ENCODE results near the gene PPM1D.
"Not testable (repeated sequence)": the region's sequence is repeated elsewhere in the genome, so short reads cannot be mapped to it uniquely, and the experiment has no call there.

The PPM1D gene

GRCh38 chr17:60590070-60590469, 9.9 kb upstream of the PPM1D start:
- Histone ChIP-seq H3K36me3 (ENCODE audit: control insufficient read depth in 2 of 2, insufficient read depth in 1 of 2, low read length in 2 of 2) (no peaks in the 10 kb centered on the region), H3K4me1 (ENCODE audit: control insufficient read depth, insufficient read depth, low read length) (peaks cover 3% of the 10 kb centered on the region; the same call in 1 of the 2 replicates), H3K9me3 (ENCODE audit: control insufficient read depth, insufficient read depth, low read depth, low read length) (no peaks in the 10 kb centered on the region), H3K27ac (ENCODE audit: extremely low read depth, low read depth, low read length) (no peak overlapping the region), H3K4me3 (ENCODE audit: low read depth, low read length) (no peak overlapping the region)
- ChIA-PET POLR2A (interaction anchor here (0.7 to 2.1 kb wide), 2 partner anchors 10 to 71 kb away, joined by 4 to 17 read pairs; partner anchors contain the start of gene PPM1D), CTCF (interaction anchor here (0.8 to 1.8 kb wide), 4 partner anchors 17 to 102 kb away, joined by 3 to 10 read pairs (median 4); no protein-coding TSS in a partner anchor)
- TF ChIP-seq ZNF280C (tag by site-specific recombination; IDR thresholded peaks at IDR 0.05), result no peak
- TF ChIP-seq ZFHX2 (tag by site-specific recombination; conservative IDR thresholded peaks at IDR 0.05), result no peak
- no peak for TF ChIP-seq SP2 (tag by site-specific recombination; IDR thresholded peaks at IDR 0.05)
- TF ChIP-seq ZIC2 (tag by site-specific recombination; IDR thresholded peaks at IDR 0.05), result no peak
- TF ChIP-seq ZNF791 (tag by site-specific recombination; IDR thresholded peaks at IDR 0.05), result no peak
- TF ChIP-seq ZNF558 (tag by site-specific recombination; IDR thresholded peaks at IDR 0.05), result no peak
- no peak for TF ChIP-seq ZNF423 (tag by site-specific recombination; IDR thresholded peaks at IDR 0.05)

DNA sequence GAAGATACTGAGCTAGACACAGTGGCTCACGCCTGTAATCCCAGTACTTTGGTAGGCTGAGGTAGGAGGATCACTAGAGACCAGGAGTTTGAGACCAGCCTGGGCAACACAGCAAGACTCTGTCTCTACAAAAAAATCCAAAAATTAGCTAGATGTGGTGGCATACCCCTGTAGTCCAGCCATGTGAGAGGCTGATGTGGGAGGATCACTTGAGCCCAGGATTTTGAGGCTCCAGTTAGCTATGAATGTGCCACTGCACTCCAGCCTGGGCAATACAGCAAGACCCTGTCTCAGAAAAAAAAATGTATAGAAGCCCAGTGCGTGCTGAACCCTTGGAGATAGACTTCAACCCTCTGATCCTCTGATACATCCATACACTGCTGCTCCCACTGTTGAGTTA, 7.2 kb upstream of the PPM1D start:
- POLR2A ChIA-PET, result no interaction called here
- no peak for TF ChIP-seq ZNF561 (tag by site-specific recombination; IDR thresholded peaks at IDR 0.05; ENCODE audit: borderline replicate concordance)
- no peak for TF ChIP-seq ZNF830 (tag by site-specific recombination; IDR thresholded peaks at IDR 0.05; ENCODE audit: low read depth)
- TF ChIP-seq ZBTB1 (tag by site-specific recombination; IDR thresholded peaks at IDR 0.05), result no peak
- peak; percentile 75; the same call in 1 of the 2 replicates for TF ChIP-seq ZNF121 (tag by site-specific recombination; IDR thresholded peaks at IDR 0.05)
- TF ChIP-seq ZNF214 (tag by site-specific recombination; IDR thresholded peaks at IDR 0.05; ENCODE audit: borderline replicate concordance), result no peak
- TF ChIP-seq, protein P1, sequence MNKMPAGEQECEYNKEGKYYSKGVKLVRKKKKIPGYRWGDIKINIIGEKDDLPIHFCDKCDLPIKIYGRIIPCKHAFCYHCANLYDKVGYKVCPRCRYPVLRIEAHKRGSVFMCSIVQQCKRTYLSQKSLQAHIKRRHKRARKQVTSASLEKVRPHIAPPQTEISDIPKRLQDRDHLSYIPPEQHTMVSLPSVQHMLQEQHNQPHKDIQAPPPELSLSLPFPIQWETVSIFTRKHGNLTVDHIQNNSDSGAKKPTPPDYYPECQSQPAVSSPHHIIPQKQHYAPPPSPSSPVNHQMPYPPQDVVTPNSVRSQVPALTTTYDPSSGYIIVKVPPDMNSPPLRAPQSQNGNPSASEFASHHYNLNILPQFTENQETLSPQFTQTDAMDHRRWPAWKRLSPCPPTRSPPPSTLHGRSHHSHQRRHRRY (tag by site-specific recombination; IDR thresholded peaks at IDR 0.05), result no peak
- no peak for TF ChIP-seq ZNF571 (tag by site-specific recombination; IDR thresholded peaks at IDR 0.05)
- no peaks in the 10 kb centered on the region for H3K36me3 ChIP-seq (ENCODE audit: control insufficient read depth in 2 of 2, insufficient read depth in 1 of 2, low read length in 2 of 2)

GRCh38 chr17:60593441-60594036, 6.5 kb upstream of the PPM1D start:
- H3K27ac ChIP-seq (ENCODE audit: extremely low read depth, low read depth, low read length); H3K4me3 ChIP-seq (ENCODE audit: low read depth, low read length); POLR2A ChIA-PET; H3K36me3 ChIP-seq (ENCODE audit: control insufficient read depth in 2 of 2, insufficient read depth in 1 of 2, low read length in 2 of 2); H3K9me3 ChIP-seq (ENCODE audit: control insufficient read depth, insufficient read depth, low read depth, low read length): not testable (repeated sequence)
- H3K4me1 ChIP-seq (ENCODE audit: control insufficient read depth, insufficient read depth, low read length), result peaks cover 12% of the 10 kb centered on the region
- CTCF ChIA-PET, result interaction anchor here (1.5 to 3.4 kb wide), 2 partner anchors 24 to 45 kb away, joined by 6 to 12 read pairs; no protein-coding TSS in a partner anchor
- 0 out of 2 replicates have a peak, but pooled peaks have one; percentile 79 for TF ChIP-seq ZNF580 (tag by site-specific recombination; IDR thresholded peaks at IDR 0.05)
- peak; percentile 24; the same call in 1 of the 2 replicates for TF ChIP-seq ZBTB17 (tag by site-specific recombination; IDR thresholded peaks at IDR 0.05)
- TF ChIP-seq ZNF660 (tag by site-specific recombination; IDR thresholded peaks at IDR 0.05), result 0 out of 2 replicates have a peak, but pooled peaks have one; percentile 41
- peak; percentile 62; the same call in 1 of the 2 replicates for TF ChIP-seq OSR2 (tag by site-specific recombination; IDR thresholded peaks at IDR 0.05)
- TF ChIP-seq ZEB2 (tag by site-specific recombination; IDR thresholded peaks at IDR 0.05), result 0 out of 2 replicates have a peak, but pooled peaks have one; percentile 16
- TF ChIP-seq ZNF629 (tag by site-specific recombination; IDR thresholded peaks at IDR 0.05), result 0 out of 2 replicates have a peak, but pooled peaks have one; percentile 14
- TF ChIP-seq, protein P2, sequence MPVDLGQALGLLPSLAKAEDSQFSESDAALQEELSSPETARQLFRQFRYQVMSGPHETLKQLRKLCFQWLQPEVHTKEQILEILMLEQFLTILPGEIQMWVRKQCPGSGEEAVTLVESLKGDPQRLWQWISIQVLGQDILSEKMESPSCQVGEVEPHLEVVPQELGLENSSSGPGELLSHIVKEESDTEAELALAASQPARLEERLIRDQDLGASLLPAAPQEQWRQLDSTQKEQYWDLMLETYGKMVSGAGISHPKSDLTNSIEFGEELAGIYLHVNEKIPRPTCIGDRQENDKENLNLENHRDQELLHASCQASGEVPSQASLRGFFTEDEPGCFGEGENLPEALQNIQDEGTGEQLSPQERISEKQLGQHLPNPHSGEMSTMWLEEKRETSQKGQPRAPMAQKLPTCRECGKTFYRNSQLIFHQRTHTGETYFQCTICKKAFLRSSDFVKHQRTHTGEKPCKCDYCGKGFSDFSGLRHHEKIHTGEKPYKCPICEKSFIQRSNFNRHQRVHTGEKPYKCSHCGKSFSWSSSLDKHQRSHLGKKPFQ (tag by site-specific recombination; IDR thresholded peaks at IDR 0.05), result peak; percentile 96

More for the DNA sequence above, 7.2 kb upstream of the PPM1D start:
- no peaks in the 10 kb centered on the region for H3K9me3 ChIP-seq (ENCODE audit: control insufficient read depth, insufficient read depth, low read depth, low read length)
- peaks cover 4% of the 10 kb centered on the region for H3K4me1 ChIP-seq (ENCODE audit: control insufficient read depth, insufficient read depth, low read length)
- H3K4me3 ChIP-seq (ENCODE audit: low read depth, low read length), result no peak overlapping the region
- no peak overlapping the region for H3K27ac ChIP-seq (ENCODE audit: extremely low read depth, low read depth, low read length)
- CTCF ChIA-PET, result interaction anchor here (0.6 to 3.4 kb wide), 3 partner anchors 23 to 242 kb away, joined by 5 to 12 read pairs (median 6); no protein-coding TSS in a partner anchor

DNA sequence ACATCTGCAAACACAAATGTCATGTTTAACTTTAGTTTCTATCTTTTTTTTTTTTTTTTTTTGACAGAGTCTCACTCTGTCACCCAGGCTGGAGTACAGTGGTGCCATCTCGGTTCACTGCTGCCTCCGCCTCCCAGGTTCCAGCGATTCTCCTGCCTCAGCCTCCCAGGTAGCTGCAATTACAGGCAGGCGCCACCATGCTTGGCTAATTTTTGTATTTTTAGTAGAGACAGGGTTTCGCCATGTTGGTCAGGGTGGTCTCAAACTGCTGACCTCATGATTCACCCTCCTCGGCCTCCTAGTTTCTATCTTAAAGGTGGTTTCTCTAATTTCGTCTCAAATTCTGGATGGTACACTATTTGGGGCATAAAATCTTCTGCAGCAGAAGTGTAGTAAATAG, 5.8 kb upstream of the PPM1D start:
- H3K27ac ChIP-seq (ENCODE audit: extremely low read depth, low read depth, low read length); H3K36me3 ChIP-seq (ENCODE audit: control insufficient read depth in 2 of 2, insufficient read depth in 1 of 2, low read length in 2 of 2); H3K4me3 ChIP-seq (ENCODE audit: low read depth, low read length); H3K9me3 ChIP-seq (ENCODE audit: control insufficient read depth, insufficient read depth, low read depth, low read length): not testable (repeated sequence)
- POLR2A ChIA-PET, result interaction anchor here (0.6 kb wide), 1 partner anchor 67 kb away, joined by 3 read pairs; no protein-coding TSS in a partner anchor
- CTCF ChIA-PET, result interaction anchor here (0.7 to 3.4 kb wide), 4 partner anchors 8 to 45 kb away, joined by 3 to 12 read pairs (median 6); no protein-coding TSS in a partner anchor
- peaks cover 16% of the 10 kb centered on the region for H3K4me1 ChIP-seq (ENCODE audit: control insufficient read depth, insufficient read depth, low read length)

Measured in HEK293 (cell line).